ENCODE data around the gene TWF2. TPM values are rescaled to one million over a fixed set of nuclear protein-coding genes. Genes with fewer than 3 reads are reported as not detected.

TWF2 gene
- total RNA-seq, 2 experiments from 2014 or later, result 118 to 119 TPM

DNA sequence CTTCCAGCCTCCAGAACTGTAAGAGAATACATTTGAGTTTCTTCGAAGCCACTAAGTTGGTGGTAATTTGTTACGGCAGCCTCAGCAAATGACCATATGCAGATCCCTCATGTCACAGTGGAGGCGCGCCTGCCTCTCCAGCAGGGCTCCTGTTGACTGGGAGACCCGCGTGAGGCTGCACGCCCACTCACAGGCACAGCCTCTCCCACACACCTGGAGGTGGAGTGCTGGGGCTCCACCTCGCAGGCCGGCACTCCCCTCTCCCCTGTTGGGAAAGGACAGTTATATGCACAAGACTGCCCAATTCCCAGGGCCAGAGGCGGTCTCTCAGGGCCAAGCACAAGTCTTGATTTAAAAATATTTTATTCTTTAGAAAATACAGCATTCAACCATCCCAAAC is 10.7 kb downstream of the TWF2 start:
- Mint-ChIP-seq H3K27ac (no peak overlapping the region), H3K27me3 (no peaks in the 10 kb centered on the region), H3K4me3 (no peak overlapping the region), H3K9me3 (no peaks in the 10 kb centered on the region), H3K4me1 (peaks cover 48% of the 10 kb centered on the region), H3K36me3 (ENCODE audit: low read depth) (peaks cover 36% of the 10 kb centered on the region)
- POLR2A ChIA-PET, result interaction anchor here (3.1 kb wide), 1 partner anchor 49 kb away, joined by 20 read pairs; the partner anchor contains the start of gene WDR82
- DNase-seq, result no peak
- CTCF ChIA-PET, result interaction anchor here (1.9 kb wide), 1 partner anchor 12 kb away, joined by 4 read pairs; no protein-coding TSS in a partner anchor

DNA sequence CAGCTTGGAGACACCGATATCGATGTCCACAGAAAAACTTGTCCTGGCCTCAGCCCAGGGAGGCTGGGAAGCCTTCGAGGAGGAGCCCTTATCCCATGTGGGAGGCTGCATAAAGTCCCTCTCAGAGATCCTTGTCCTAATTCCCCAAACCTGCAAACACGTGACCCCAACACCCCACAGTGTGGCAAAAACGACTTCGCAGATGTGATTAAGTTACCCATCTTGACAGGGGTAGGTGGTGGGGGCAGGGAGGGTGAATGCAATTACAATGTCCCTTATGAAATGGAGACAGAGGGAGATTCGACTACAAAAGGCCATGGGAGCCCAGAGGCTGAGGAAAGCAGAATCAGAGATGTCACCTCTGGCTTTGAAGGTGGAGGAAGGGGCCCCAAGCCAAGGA is 11.2 kb downstream of the TWF2 start:
- ChIA-PET POLR2A (interaction anchor here (3.1 kb wide), 1 partner anchor 50 kb away, joined by 20 read pairs; the partner anchor contains the start of gene WDR82), CTCF (interaction anchor here (1.9 to 3.9 kb wide), 2 partner anchors 11 to 112 kb away, joined by 4 to 19 read pairs; no protein-coding TSS in a partner anchor)
- Mint-ChIP-seq H3K27ac (peak overlapping the region; percentile 35), H3K27me3 (no peaks in the 10 kb centered on the region), H3K4me1 (peaks cover 49% of the 10 kb centered on the region), H3K36me3 (ENCODE audit: low read depth) (peaks cover 36% of the 10 kb centered on the region), H3K4me3 (no peak overlapping the region), H3K9me3 (no peaks in the 10 kb centered on the region)
- DNase-seq, result no peak

DNA sequence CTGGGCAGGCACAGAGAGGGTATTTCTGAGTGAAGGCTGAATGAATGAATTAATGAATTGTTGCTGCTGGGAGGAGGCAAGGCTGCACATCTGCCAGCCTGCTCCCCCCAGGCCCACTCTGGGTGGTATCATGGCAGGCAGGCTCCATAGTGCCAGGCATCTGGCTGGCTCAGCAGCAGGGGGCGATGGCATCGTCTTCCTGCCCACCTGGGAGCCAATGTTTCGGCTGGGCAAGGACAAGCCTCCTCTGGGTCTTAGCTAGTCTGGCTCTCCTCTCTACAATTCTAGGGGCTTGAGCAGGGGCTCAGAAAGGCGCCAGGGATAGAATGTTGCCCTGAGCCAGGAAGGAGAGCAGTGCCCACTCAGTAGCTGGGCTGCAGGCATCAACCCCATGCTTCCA is 11.8 kb downstream of the TWF2 start:
- no peak overlapping the region for H3K27ac Mint-ChIP-seq
- H3K27me3 Mint-ChIP-seq, result no peaks in the 10 kb centered on the region
- H3K36me3 Mint-ChIP-seq (ENCODE audit: low read depth), result peaks cover 32% of the 10 kb centered on the region
- no peaks in the 10 kb centered on the region for H3K9me3 Mint-ChIP-seq
- DNase-seq, result no peak
- H3K4me1 Mint-ChIP-seq, result peaks cover 50% of the 10 kb centered on the region
- ChIA-PET POLR2A (interaction anchor here (3.1 to 11.1 kb wide), 2 partner anchors 11 to 51 kb away, joined by 20 to 121 read pairs; partner anchors contain the start of genes TWF2 and WDR82), CTCF (interaction anchor here (1.9 to 3.9 kb wide), 2 partner anchors 10 to 113 kb away, joined by 4 to 19 read pairs; no protein-coding TSS in a partner anchor)
- no peak overlapping the region for H3K4me3 Mint-ChIP-seq

DNA sequence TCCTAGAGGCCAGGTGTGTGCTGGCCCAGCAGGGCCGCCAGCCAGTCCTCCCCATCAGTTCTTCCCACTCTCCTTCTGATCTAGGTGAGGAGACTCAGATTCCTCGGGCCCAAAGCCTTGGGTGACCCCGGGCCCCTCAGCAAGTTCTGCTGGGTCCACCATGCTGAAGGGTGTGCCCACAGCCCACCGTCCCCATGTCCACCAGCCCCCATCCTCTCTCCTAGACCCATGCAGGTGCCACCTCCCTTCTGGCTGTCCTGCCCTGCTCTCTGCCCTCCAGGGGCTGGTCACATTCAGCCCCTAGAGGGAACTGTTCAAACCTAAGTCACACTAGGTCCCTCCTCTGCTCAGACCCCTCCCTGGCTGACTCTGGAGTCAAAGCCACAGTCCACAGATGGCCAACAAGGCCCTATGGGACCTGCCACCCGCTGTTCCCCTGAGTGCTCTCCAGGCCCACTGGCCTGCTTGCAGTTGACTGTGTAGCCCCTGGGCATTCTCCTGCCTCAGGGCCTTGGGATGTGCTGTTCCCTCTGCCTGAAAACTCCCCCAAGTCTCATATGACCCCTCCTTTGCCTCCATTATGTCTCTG is 12.6 kb downstream of the TWF2 start:
- H3K36me3 Mint-ChIP-seq (ENCODE audit: low read depth), result peaks cover 26% of the 10 kb centered on the region
- H3K9me3 Mint-ChIP-seq, result no peaks in the 10 kb centered on the region
- H3K4me1 Mint-ChIP-seq, result peaks cover 52% of the 10 kb centered on the region
- ChIA-PET POLR2A (interaction anchor here (3.1 to 11.1 kb wide), 2 partner anchors 12 to 51 kb away, joined by 20 to 121 read pairs; partner anchors contain the start of genes TWF2 and WDR82), CTCF (interaction anchor here (0.7 to 3.9 kb wide), 4 partner anchors 8 to 113 kb away, joined by 3 to 19 read pairs (median 7); no protein-coding TSS in a partner anchor)
- DNase-seq, result no peak
- peak overlapping the region; percentile 9 for H3K27ac Mint-ChIP-seq
- H3K4me3 Mint-ChIP-seq, result no peak overlapping the region
- H3K27me3 Mint-ChIP-seq, result no peaks in the 10 kb centered on the region

DNA sequence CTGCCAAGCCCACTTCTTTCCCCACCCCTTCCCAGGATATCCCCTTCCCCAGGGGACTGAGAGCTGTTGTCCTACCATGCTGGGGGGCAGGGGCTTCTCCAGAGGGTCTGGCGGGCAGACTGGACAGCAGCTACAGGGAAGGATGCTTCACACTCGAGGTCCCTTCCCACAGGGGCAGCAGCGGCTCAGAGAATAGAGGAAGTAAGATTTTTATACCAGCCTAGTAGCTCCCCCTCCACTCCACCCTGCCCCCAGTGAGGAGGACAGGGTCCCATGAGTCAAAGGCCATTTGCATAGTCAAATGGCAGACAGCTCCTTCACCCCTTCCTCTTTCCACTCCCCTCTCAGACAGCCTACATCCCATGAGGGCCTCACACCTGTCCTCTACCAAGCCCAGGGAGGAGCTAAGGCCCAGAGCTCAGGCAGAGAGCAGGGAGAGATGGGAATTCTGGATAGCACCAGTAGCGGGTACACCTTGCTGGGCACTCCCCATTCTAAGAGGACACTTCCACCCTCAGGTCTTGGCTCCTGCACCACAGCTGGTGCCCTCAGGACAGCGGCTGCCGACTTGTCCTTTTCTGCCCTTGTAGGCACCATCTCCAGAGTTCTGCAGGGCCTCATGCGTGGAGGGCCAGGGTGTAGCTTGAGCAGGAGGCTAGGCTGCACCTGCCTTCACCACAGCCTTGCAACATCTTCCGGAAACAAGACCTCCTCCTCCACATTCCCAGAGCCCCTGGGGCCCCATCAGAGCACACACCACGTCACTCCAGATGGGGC is 13.3 kb downstream of the TWF2 start, which contains the start of gene TLR9:
Gene TLR9, minus strand, starts transcription at position 194 of the 777 bp plus-strand sequence. Its CDS starts 116 bp downstream, at position 78.
- no peaks in the 10 kb centered on the region for H3K27me3 Mint-ChIP-seq
- H3K9me3 Mint-ChIP-seq, result no peaks in the 10 kb centered on the region
- ChIA-PET CTCF (interaction anchor here (1.3 to 3.9 kb wide), 4 partner anchors 9 to 114 kb away, joined by 3 to 19 read pairs (median 6); no protein-coding TSS in a partner anchor), POLR2A (interaction anchor here (3.1 to 11.1 kb wide), 2 partner anchors 12 to 52 kb away, joined by 20 to 121 read pairs; partner anchors contain the start of genes TWF2 and WDR82)
- peaks cover 21% of the 10 kb centered on the region for H3K36me3 Mint-ChIP-seq (ENCODE audit: low read depth)
- H3K27ac Mint-ChIP-seq, result peak within 1 kb of the TSS; percentile 68
- peaks cover 58% of the 10 kb centered on the region for H3K4me1 Mint-ChIP-seq
- DNase-seq, result no peak
- H3K4me3 Mint-ChIP-seq, result no peak within 1 kb of the TSS

DNA sequence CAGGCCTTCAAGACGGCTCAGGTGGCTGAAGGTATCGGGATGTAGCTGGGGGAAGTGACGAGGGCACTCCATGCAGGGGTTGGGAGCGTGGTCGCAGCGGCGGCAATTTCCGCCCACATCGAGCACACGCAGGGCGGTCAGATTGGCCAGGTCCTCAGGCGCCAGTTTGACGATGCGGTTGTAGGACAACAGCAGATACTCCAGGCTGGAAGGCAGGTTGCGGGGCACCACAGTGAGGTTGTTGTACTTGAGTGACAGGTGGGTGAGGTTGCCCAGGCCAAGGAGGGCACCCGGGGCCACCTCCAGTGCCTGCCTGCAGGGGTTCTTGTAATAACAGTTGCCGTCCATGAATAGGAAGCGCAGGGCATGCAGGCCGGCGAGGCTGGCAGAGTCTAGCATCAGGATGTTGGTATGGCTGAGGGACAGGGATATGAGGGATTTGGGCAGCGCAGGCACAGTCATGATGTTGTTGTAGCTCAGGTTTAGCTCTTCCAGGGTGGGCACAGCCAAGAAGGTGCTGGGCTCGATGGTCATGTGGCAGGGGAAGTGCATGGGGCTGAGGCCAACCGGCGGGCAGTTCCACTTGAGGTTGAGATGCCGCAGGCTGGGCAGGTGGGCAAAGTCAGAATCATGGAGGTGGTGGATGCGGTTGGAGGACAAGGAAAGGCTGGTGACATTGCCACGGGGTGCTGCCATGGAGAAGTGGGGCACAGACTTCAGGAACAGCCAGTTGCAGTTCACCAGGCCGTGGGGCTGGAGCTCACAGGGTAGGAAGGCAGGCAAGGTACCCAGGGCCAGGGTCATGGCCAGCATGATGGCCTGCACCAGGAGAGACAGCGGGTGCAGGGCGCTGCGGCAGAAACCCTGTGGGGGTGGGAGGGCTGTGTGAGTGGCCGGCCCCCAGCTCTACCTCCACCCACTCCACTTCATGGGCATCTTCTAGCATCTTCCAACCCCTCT is 15.2 kb downstream of the TWF2 start:
- Mint-ChIP-seq H3K4me3 (peak overlapping the region; percentile 77), H3K9me3 (no peaks in the 10 kb centered on the region), H3K36me3 (ENCODE audit: low read depth) (peaks cover 7% of the 10 kb centered on the region), H3K27me3 (no peaks in the 10 kb centered on the region), H3K27ac (peak overlapping the region; percentile 36), H3K4me1 (peaks cover 75% of the 10 kb centered on the region)
- DNase-seq, result no peak
- CTCF ChIA-PET, result interaction anchor here (2.1 to 7.3 kb wide), 6 partner anchors 8 to 116 kb away, joined by 6 to 138 read pairs (median 42); partner anchors contain the start of gene TWF2
- POLR2A ChIA-PET, result interaction anchor here (0.9 to 11.1 kb wide), 4 partner anchors 14 to 65 kb away, joined by 3 to 121 read pairs (median 10); partner anchors contain the start of genes PPM1M and TWF2

DNA sequence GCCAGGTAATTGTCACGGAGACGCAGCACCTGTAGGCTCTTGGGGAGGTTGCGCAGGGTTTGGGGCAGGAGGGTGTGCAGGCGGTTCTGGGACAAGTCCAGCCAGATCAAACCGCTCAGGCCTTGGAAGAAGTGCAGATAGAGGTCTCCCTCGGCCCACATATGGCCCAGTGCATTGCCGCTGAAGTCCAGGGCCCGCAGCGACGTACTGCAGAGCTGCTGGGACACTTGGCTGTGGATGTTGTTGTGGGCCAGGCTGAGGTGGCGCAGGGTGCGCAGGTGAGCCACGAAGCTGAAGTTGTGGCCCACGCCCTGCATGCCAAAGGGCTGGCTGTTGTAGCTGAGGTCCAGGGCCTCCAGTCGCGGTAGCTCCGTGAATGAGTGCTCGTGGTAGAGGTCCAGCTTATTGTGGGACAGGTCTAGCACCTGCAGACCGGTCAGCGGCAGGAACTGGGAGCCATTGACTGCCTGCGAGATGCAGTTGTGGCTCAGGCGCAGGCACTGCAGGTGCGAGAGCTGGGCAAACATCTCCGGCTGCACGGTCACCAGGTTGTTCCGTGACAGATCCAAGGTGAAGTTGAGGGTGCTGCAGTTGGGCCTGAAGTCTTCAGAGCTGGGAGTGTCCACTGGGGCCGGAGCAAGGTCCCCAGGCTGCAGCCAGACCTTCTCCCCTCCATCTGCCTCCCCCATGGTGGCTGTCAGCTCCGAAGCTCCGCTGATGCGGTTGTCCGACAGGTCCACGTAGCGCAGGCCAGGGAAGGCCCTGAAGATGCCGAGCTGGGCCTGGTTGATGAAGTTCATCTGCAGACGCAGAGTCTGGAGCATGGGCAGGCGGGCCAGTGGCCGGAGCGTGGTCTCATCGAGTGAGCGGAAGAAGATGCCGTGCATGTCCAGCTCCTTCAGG is 16.4 kb downstream of the TWF2 start:
- POLR2A ChIA-PET, result interaction anchor here (0.9 to 11.1 kb wide), 13 partner anchors 9 to 540 kb away, joined by 3 to 121 read pairs (median 4); partner anchors contain the start of genes ABHD14B, GLYCTK, POC1A and PPM1M
- Mint-ChIP-seq H3K27me3 (no peaks in the 10 kb centered on the region), H3K36me3 (ENCODE audit: low read depth) (peaks cover under 1% of the 10 kb centered on the region), H3K27ac (peak overlapping the region; percentile 83), H3K9me3 (no peaks in the 10 kb centered on the region), H3K4me1 (peaks cover 87% of the 10 kb centered on the region), H3K4me3 (peak overlapping the region; percentile 77)
- DNase-seq, result no peak
- CTCF ChIA-PET, result interaction anchor here (0.8 to 7.3 kb wide), 15 partner anchors 9 to 224 kb away, joined by 3 to 138 read pairs (median 6); partner anchors contain the start of genes TWF2 and WDR82

DNA sequence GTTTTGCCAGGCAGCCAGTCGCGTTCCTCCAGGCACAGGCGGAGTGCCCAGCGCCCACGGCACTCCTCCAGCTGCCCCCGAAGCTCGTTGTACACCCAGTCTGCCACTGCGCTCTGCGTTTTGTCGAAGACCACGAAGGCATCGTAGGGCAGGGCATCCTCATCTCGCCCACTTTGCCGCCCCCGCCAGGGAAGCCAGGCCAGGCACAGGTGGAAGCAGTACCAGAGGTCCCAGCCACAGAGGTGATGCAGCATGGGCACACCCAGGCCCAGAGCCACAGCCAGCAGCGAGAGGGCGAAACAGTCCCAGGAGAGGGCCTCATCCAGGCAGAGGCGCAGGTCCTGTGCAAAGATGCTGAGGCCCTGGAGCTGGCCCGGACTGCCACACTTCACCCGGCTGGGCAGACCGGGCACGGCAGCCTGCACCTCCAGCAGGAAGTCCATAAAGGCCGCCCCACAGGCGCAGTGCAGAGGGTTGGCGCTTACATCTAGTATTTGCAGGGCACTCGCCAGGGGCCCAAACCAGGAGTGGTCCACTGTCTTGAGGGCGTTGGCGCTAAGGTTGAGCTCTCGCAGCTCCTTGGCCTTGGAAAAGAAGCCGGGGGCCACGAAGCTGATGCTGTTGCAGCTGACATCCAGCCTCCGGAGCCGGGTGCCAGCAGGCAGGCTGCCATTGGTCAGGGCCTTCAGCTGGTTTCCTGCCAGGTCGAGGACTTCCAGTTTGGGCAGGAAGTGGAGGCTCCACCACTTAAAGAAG is 17.2 kb downstream of the TWF2 start:
- DNase-seq, result peak; percentile 80
- ChIA-PET CTCF (interaction anchor here (0.8 to 7.3 kb wide), 20 partner anchors 10 to 248 kb away, joined by 3 to 138 read pairs (median 8); partner anchors contain the start of genes ABHD14B, TWF2 and WDR82), POLR2A (interaction anchor here (0.9 to 11.1 kb wide), 15 partner anchors 10 to 539 kb away, joined by 3 to 121 read pairs (median 4); partner anchors contain the start of genes ABHD14B, GLYCTK, POC1A and PPM1M)
- no peaks in the 10 kb centered on the region for H3K27me3 Mint-ChIP-seq
- peaks cover 94% of the 10 kb centered on the region for H3K4me1 Mint-ChIP-seq
- peak overlapping the region; percentile 83 for H3K27ac Mint-ChIP-seq
- no peaks in the 10 kb centered on the region for H3K9me3 Mint-ChIP-seq
- H3K36me3 Mint-ChIP-seq (ENCODE audit: low read depth), result peaks cover 1% of the 10 kb centered on the region
- H3K4me3 Mint-ChIP-seq, result peak overlapping the region; percentile 77

DNA sequence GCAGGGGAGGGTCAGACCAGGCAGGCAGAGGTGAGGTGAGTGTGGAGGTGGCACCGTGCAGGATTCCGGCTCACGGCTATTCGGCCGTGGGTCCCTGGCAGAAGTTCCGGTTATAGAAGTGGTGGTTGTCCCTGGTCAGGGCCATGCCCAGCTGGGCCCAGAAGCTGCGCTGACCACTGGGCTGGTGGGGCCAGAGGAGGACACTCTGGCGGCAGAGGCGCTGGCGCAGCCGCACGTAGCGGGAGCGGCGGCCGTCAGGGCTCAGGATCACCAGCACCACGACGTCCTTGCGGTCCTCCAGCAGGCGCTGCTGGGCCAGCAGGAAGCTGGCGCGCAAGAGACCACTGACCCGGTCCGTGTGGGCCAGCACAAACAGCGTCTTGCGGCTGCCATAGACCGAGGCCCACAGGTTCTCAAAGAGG is 17.8 kb downstream of the TWF2 start:
- Mint-ChIP-seq H3K4me1 (peaks cover 92% of the 10 kb centered on the region), H3K27me3 (no peaks in the 10 kb centered on the region), H3K9me3 (no peaks in the 10 kb centered on the region), H3K27ac (peak overlapping the region; percentile 83), H3K36me3 (ENCODE audit: low read depth) (peaks cover 5% of the 10 kb centered on the region), H3K4me3 (peak overlapping the region; percentile 77)
- ChIA-PET CTCF (interaction anchor here (0.6 to 7.3 kb wide), 37 partner anchors 11 to 551 kb away, joined by 3 to 138 read pairs (median 5); partner anchors contain the start of genes ABHD14B, POC1A, PPM1M and TWF2), POLR2A (interaction anchor here (0.9 to 11.1 kb wide), 16 partner anchors 10 to 247 kb away, joined by 3 to 121 read pairs (median 4); partner anchors contain the start of genes ABHD14B, GLYCTK, POC1A and PPM1M)
- DNase-seq, result no peak
